Measurements from ENCODE around the gene UVRAG. TPM values are rescaled to one million over a fixed set of nuclear protein-coding genes. Genes with fewer than 3 reads are reported as not detected.

Gene UVRAG
- total and polyA plus RNA-seq, 2 of the 4 experiments (the other 2 are of a cell fraction): 5.6 to 10.9 TPM

DNA sequence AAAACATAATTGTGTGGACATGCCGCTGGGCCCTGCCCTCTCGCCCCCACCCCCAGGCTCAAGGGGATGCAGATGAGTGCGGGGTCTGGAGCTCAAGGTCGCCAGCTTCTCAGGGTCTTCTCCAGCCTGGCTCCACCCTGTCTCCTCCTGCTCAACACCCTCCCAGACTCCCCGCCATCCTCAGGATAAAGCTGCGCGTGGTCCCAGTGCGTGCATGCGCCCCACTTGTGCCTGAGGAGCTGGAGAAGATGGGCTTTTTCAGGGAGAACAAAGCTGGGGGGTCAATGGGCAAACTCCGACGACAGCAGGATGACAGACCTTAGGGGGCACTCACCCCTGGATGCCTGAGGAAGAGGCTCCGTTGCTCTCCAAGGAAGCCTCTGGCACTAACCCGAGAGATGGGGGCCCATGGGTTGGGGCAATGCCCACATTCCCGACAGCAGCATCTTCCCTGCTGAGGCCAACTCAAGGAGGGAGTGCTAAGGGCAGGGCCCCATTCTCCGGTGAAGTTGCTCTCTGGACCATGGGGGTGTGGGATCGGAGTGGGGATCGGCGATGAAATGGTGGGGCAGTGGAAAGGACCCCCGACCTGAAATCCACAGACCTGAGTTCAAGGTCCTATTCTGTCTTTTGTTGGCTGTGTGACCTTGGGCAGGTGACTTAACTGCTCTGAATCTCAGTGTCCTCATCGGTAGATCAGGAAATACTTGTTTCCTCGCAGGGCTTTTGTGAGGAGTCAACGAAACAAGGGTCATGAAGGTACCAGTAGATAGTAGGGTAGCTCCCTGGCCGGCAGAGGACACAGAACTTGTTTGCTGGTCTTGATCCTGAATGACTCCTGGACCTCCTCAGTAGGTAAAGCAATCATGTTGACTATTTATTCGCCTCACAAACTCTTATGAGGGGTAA is 343.6 kb downstream of the UVRAG start:
- no peak overlapping the region for H3K14ac ChIP-seq (replicated peaks; ENCODE audit: low read depth, low read length)
- in situ Hi-C loops (cut with MboI; ENCODE audit: low sequenced_read_pairs) (no loop called here), intact Hi-C loops (cut with micrococcal nuclease) (no loop called here), dilution Hi-C loops (cut with HindIII; ENCODE audit: low sequenced_read_pairs, unreplicated experiment) (no loop called here)
- H4K91ac ChIP-seq (ENCODE audit: insufficient read depth, low read depth, low read length): no peak overlapping the region
- no peak overlapping the region for H4K8ac ChIP-seq (ENCODE audit: low read depth in 2 of 2, low read length in 2 of 2)
- H3K23ac ChIP-seq (ENCODE audit: low read depth, low read length): no peak overlapping the region
- no peak overlapping the region for H2AK5ac ChIP-seq (ENCODE audit: low read depth, low read length)
- H3K4me2 ChIP-seq (ENCODE audit: low read depth, low read length): no peak overlapping the region
- ATAC-seq (ENCODE audit: low read depth) (no peak), DNase-seq (no peak)
- TF ChIP-seq POLR2A (IDR thresholded peaks at IDR 0.05; ENCODE audit: low read depth, low read length): no peak
- TF ChIP-seq, protein P1, sequence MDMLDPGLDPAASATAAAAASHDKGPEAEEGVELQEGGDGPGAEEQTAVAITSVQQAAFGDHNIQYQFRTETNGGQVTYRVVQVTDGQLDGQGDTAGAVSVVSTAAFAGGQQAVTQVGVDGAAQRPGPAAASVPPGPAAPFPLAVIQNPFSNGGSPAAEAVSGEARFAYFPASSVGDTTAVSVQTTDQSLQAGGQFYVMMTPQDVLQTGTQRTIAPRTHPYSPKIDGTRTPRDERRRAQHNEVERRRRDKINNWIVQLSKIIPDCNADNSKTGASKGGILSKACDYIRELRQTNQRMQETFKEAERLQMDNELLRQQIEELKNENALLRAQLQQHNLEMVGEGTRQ (IDR thresholded peaks at IDR 0.05; ENCODE audit: low read depth, low read length): no peak
- H3K4me3 ChIP-seq (ENCODE audit: insufficient read depth, low read depth, low read length): no peak overlapping the region
- H3K27ac ChIP-seq (ENCODE audit: insufficient read depth, low read length): no peak overlapping the region
- H3K9me3 ChIP-seq (ENCODE audit: control insufficient read depth, insufficient read depth, low read length): no peaks in the 10 kb centered on the region
- no peaks in the 10 kb centered on the region for H4K20me1 ChIP-seq (ENCODE audit: insufficient read depth, low read length)
- no peak overlapping the region for H2BK15ac ChIP-seq (ENCODE audit: low read depth, low read length)
- H3K36me3 ChIP-seq (ENCODE audit: control insufficient read depth, insufficient read depth, low read length): no peaks in the 10 kb centered on the region
- H3K79me1 ChIP-seq (ENCODE audit: low read depth in 1 of 2, low read length in 2 of 2): no peaks in the 10 kb centered on the region
- no peak overlapping the region for H3K9ac ChIP-seq (ENCODE audit: low read depth, low read length)
- no peak overlapping the region for H2BK20ac ChIP-seq (ENCODE audit: low read depth, low read length)
- no peak overlapping the region for H2BK120ac ChIP-seq (ENCODE audit: low read depth, low read length)
- no peak overlapping the region for H4K5ac ChIP-seq (ENCODE audit: low read depth, low read length)
- no peak overlapping the region for H3K4ac ChIP-seq (ENCODE audit: low read depth, low read length)
- H3K4me1 ChIP-seq (ENCODE audit: control insufficient read depth, insufficient read depth, low read length): peaks cover 4% of the 10 kb centered on the region; the same call in 1 of the 2 replicates
- WGBS, 2 experiments (ENCODE audit: extremely low coverage in 2 of 2, insufficient read length in 1 of 2): 90% methylated on average over 8 of the region's 24 CpGs; no CpG with 5 or more reads in 1 of the 2 experiments
- no peak overlapping the region for H3K56ac ChIP-seq (ENCODE audit: extremely low read depth, insufficient read depth, low read length)
- no peak overlapping the region for H2AFZ ChIP-seq (replicated peaks; ENCODE audit: low read length, poor library complexity)
- no peak overlapping the region for H2BK5ac ChIP-seq (ENCODE audit: low read depth, low read length, poor library complexity, severe bottlenecking)
- POLR2A ChIA-PET (ENCODE audit: unreplicated experiment): no interaction called here
- no peaks in the 10 kb centered on the region for H3K9me1 ChIP-seq (ENCODE audit: insufficient read depth, low read length)
- H3K18ac ChIP-seq (ENCODE audit: low read depth, low read length): no peak overlapping the region
- CTCF ChIA-PET: no interaction called here
- H3K27me3 ChIP-seq (ENCODE audit: control insufficient read depth, insufficient read depth, low read length): peaks cover 42% of the 10 kb centered on the region
- no TSS peak for BruUV-seq (replicated peaks)
- no peak overlapping the region for H2AK9ac ChIP-seq (replicated peaks; ENCODE audit: low read depth, low read length, poor library complexity)

Data from IMR-90 (cell line).